IMR-90 (cell line): ENCODE measurements around the gene GATA5. TPM values are rescaled to one million over a fixed set of nuclear protein-coding genes. Genes with fewer than 3 reads are reported as not detected.

Experiments
- ATAC-seq: fragments of 200-7000 bp; cut with Tn5 transposase; 2 replicates; pipeline ENCODE4 v1.9.1; 2020; ENCODE audit warnings: low read depth, mild to moderate bottlenecking, moderate library complexity
- BruUV-seq: library from RNA; stranded (reverse); fragments of 400-500 nt; replicated peaks from 2 replicates; lab custom pipeline; 2021; lab: Mats Ljungman, UMichigan
- CTCF ChIA-PET: fragments of 300-600 bp; formaldehyde crosslinking; extraction: SDS; loops from one replicate; lab custom pipeline; 2021; ENCODE audit warnings: antibody characterized with exemption; lab: Yijun Ruan, JAX
- POLR2A ChIA-PET: fragments of 300-600 bp; sonication (Branson Sonifier 250); formaldehyde crosslinking; loops from one replicate; lab custom pipeline; 2022; ENCODE audit warnings: antibody characterized with exemption; ENCODE audit not compliant: unreplicated experiment; lab: Charles Lee
- DNase-seq: peaks from one replicate; pipeline ENCODE4 v3.0.0; 2013
- H2AFZ ChIP-seq: replicated peaks from 2 replicates; pipeline ENCODE3; 2013; ENCODE audit warnings: low read length, mild to moderate bottlenecking; ENCODE audit not compliant: poor library complexity
- H2AK5ac ChIP-seq: 2 replicates; pipeline ENCODE4 v1.6.1; 2013; ENCODE audit warnings: low read depth, low read length, inconsistent platforms
- H2AK9ac ChIP-seq: replicated peaks from 2 replicates; pipeline ENCODE3; 2013; ENCODE audit warnings: mild to moderate bottlenecking, low read depth, low read length, moderate library complexity; ENCODE audit not compliant: poor library complexity
- H2BK120ac ChIP-seq: 2 replicates; pipeline ENCODE4 v1.6.1; 2013; ENCODE audit warnings: low read depth, low read length, inconsistent platforms
- H2BK15ac ChIP-seq: 3 replicates; pipeline ENCODE4 v1.6.1; 2013; ENCODE audit warnings: low read depth, low read length, inconsistent platforms
- H2BK20ac ChIP-seq: 2 replicates; pipeline ENCODE4 v1.6.1; 2013; ENCODE audit warnings: low read depth, mild to moderate bottlenecking, inconsistent platforms, low read length, moderate library complexity
- H2BK5ac ChIP-seq: 2 replicates; pipeline ENCODE4 v1.6.1; 2013; ENCODE audit warnings: mild to moderate bottlenecking, low read depth, low read length, inconsistent platforms; ENCODE audit not compliant: poor library complexity, severe bottlenecking
- H3K14ac ChIP-seq: replicated peaks from 2 replicates; pipeline ENCODE4 v1.6.1; 2013; ENCODE audit warnings: low read depth, low read length, inconsistent platforms
- H3K18ac ChIP-seq: 2 replicates; pipeline ENCODE4 v1.6.1; 2013; ENCODE audit warnings: low read depth, low read length, control low read depth
- H3K23ac ChIP-seq: 2 replicates; pipeline ENCODE4 v1.6.1; 2013; ENCODE audit warnings: low read depth, low read length, inconsistent platforms
- H3K27ac ChIP-seq: 2 replicates; pipeline ENCODE4 v1.5.1; 2013; ENCODE audit warnings: mild to moderate bottlenecking, control low read depth, low read length; ENCODE audit not compliant: insufficient read depth
- H3K27me3 ChIP-seq: 2 replicates; pipeline ENCODE4 v1.6.1; 2013; ENCODE audit warnings: low read length; ENCODE audit not compliant: control insufficient read depth, insufficient read depth
- H3K36me3 ChIP-seq: 2 replicates; pipeline ENCODE4 v1.6.1; 2013; ENCODE audit warnings: low read length, mixed read lengths; ENCODE audit not compliant: control insufficient read depth, insufficient read depth
- H3K4ac ChIP-seq: 2 replicates; pipeline ENCODE4 v1.6.1; 2013; ENCODE audit warnings: low read depth, low read length, inconsistent platforms
- H3K4me1 ChIP-seq: 2 replicates; pipeline ENCODE4 v1.6.1; 2013; ENCODE audit warnings: low read length, mixed read lengths; ENCODE audit not compliant: control insufficient read depth, insufficient read depth
- H3K4me2 ChIP-seq: 2 replicates; pipeline ENCODE4 v1.6.1; 2013; ENCODE audit warnings: low read depth, mild to moderate bottlenecking, control low read depth, low read length, moderate library complexity
- H3K4me3 ChIP-seq: 2 replicates; pipeline ENCODE4 v1.5.1; 2013; ENCODE audit warnings: low read depth, mild to moderate bottlenecking, control low read depth, low read length, moderate library complexity; ENCODE audit not compliant: insufficient read depth
- H3K56ac ChIP-seq: 2 replicates; pipeline ENCODE4 v1.6.1; 2013; ENCODE audit warnings: low read length, inconsistent platforms; ENCODE audit not compliant: insufficient read depth; ENCODE audit errors: extremely low read depth
- H3K79me1 ChIP-seq, 2 experiments: 2 replicates each; pipeline ENCODE4 v1.6.1; 2013; ENCODE audit warnings: low read length in 2 of 2, inconsistent platforms in 1 of 2, low read depth in 1 of 2
- H3K9ac ChIP-seq: 2 replicates; pipeline ENCODE4 v1.6.1; 2013; ENCODE audit warnings: low read depth, low read length, control low read depth
- H3K9me1 ChIP-seq: 2 replicates; pipeline ENCODE4 v1.6.1; 2013; ENCODE audit warnings: low read length, inconsistent platforms; ENCODE audit not compliant: insufficient read depth
- H3K9me3 ChIP-seq: 2 replicates; pipeline ENCODE4 v1.6.1; 2013; ENCODE audit warnings: low read length; ENCODE audit not compliant: control insufficient read depth, insufficient read depth
- H4K20me1 ChIP-seq: 2 replicates; pipeline ENCODE4 v1.6.1; 2013; ENCODE audit warnings: low read length, inconsistent platforms; ENCODE audit not compliant: insufficient read depth
- H4K5ac ChIP-seq: 2 replicates; pipeline ENCODE4 v1.6.1; 2013; ENCODE audit warnings: mild to moderate bottlenecking, low read depth, low read length, control low read depth
- H4K8ac ChIP-seq, 2 experiments: 2 replicates each; pipeline ENCODE4 v1.6.1; 2013; ENCODE audit warnings: low read depth in 2 of 2, low read length in 2 of 2, control low read depth in 1 of 2, inconsistent platforms in 1 of 2
- H4K91ac ChIP-seq: 2 replicates; pipeline ENCODE4 v1.6.1; 2013; ENCODE audit warnings: low read depth, low read length, inconsistent platforms; ENCODE audit not compliant: insufficient read depth
- BHLHE40 ChIP-seq: fragments of 150-350 bp; IDR thresholded peaks from 2 replicates; pipeline ENCODE4 v1.6.1; 2016; ENCODE audit warnings: mild to moderate bottlenecking, low read depth, low read length
- CEBPB ChIP-seq: IDR thresholded peaks from 2 replicates; pipeline ENCODE4 v1.6.1; 2012; ENCODE audit warnings: low read depth, low read length, improper control_type of control experiment
- CHD1 ChIP-seq: IDR thresholded peaks from 2 replicates; pipeline ENCODE4 v1.6.1; 2012; ENCODE audit warnings: low read depth, low read length, improper control_type of control experiment
- MAZ ChIP-seq: IDR thresholded peaks from 2 replicates; pipeline ENCODE4 v1.6.1; 2012; ENCODE audit warnings: low read depth, mild to moderate bottlenecking, low read length, improper control_type of control experiment, moderate library complexity, borderline replicate concordance
- RCOR1 ChIP-seq: IDR thresholded peaks from 2 replicates; pipeline ENCODE4 v1.6.1; 2012; ENCODE audit warnings: mild to moderate bottlenecking, low read length, improper control_type of control experiment; ENCODE audit not compliant: insufficient replicate concordance
- SMC3 ChIP-seq: fragments of 150-350 bp; IDR thresholded peaks from 2 replicates; pipeline ENCODE4 v1.6.1; 2016; ENCODE audit warnings: low read depth, mild to moderate bottlenecking, antibody characterized with exemption, low read length, moderate library complexity
- WGBS, 2 experiments: methylation state at CpG; one replicate each; pipeline versions ENCODE4 v1.1.5 to v1.1.7; 2013; ENCODE audit warnings: missing lambda C conversion rate in 2 of 2; ENCODE audit not compliant: insufficient read length in 1 of 2; ENCODE audit errors: extremely low coverage in 2 of 2; 5-methylcytosine and 5-hydroxymethylcytosine counted together
- dilution Hi-C: fragments of 300-500 bp; cut with HindIII; formaldehyde crosslinking; loops from one replicate; pipeline ENCODE4 v1.14.3; 2018; ENCODE audit warnings: low sequenced_read_pairs; ENCODE audit not compliant: unreplicated experiment
- in situ Hi-C: fragments of 300-500 bp; cut with MboI; formaldehyde crosslinking; loops from 3 replicates; pipeline ENCODE4 v1.14.3; 2019; ENCODE audit warnings: low sequenced_read_pairs, inconsistent platforms, mixed read lengths
- intact Hi-C: fragments of 100-400 bp; cut with micrococcal nuclease; formaldehyde crosslinking; loops from 2 replicates; pipeline ENCODE4 v1.10.0; 2022
- polyA plus RNA-seq, 3 experiments: library from polyadenylated mRNA; depleted of rRNA; stranded (reverse); fragments of >200 nt; gene quantifications; 2 replicates each; pipeline ENCODE4 v1.2.3, GENCODE V29; 2012; ENCODE audit warnings: low replicate concordance in 1 of 3
- total RNA-seq: library from RNA; depleted of rRNA; stranded (reverse); fragments of >200 nt; gene quantifications from 2 replicates; pipeline ENCODE4 v1.2.3, GENCODE V29; 2012
- TF ChIP-seq, protein P1 (sequence below): conservative IDR thresholded peaks from 2 replicates; pipeline ENCODE4 v1.5.1; 2012; ENCODE audit warnings: mild to moderate bottlenecking, low read depth, low read length, improper control_type of control experiment
- TF ChIP-seq, protein P2 (sequence below): fragments of 150-350 bp; IDR thresholded peaks from 2 replicates; pipeline ENCODE4 v1.6.1; 2017; ENCODE audit warnings: mild to moderate bottlenecking, antibody characterized with exemption, low read length, low read depth

The GATA5 gene
- total and polyA plus RNA-seq, 2 of the 4 experiments (the other 2 are of a cell fraction), result not detected

- no peak overlapping the region for H2BK5ac ChIP-seq
- WGBS, 2 experiments, result 61% methylated on average over 5 of the region's 15 CpGs; no CpG with 5 or more reads in 1 of the 2 experiments
- no peak overlapping the region for H4K5ac ChIP-seq
- ChIA-PET CTCF (no interaction called here), POLR2A (no interaction called here)
- no peaks in the 10 kb centered on the region for H3K36me3 ChIP-seq
- no peak overlapping the region for H2AFZ ChIP-seq
- no peak overlapping the region for H3K14ac ChIP-seq
- H3K4me2 ChIP-seq, result no peak overlapping the region
- no peak overlapping the region for H3K4ac ChIP-seq
- TF ChIP-seq, protein P1, sequence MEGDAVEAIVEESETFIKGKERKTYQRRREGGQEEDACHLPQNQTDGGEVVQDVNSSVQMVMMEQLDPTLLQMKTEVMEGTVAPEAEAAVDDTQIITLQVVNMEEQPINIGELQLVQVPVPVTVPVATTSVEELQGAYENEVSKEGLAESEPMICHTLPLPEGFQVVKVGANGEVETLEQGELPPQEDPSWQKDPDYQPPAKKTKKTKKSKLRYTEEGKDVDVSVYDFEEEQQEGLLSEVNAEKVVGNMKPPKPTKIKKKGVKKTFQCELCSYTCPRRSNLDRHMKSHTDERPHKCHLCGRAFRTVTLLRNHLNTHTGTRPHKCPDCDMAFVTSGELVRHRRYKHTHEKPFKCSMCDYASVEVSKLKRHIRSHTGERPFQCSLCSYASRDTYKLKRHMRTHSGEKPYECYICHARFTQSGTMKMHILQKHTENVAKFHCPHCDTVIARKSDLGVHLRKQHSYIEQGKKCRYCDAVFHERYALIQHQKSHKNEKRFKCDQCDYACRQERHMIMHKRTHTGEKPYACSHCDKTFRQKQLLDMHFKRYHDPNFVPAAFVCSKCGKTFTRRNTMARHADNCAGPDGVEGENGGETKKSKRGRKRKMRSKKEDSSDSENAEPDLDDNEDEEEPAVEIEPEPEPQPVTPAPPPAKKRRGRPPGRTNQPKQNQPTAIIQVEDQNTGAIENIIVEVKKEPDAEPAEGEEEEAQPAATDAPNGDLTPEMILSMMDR, result no peak
- no peak for TF ChIP-seq RCOR1
- no peak for TF ChIP-seq CHD1
- no peak for TF ChIP-seq BHLHE40
- TF ChIP-seq SMC3, result no peak
- TF ChIP-seq MAZ, result no peak
- TF ChIP-seq CEBPB, result no peak
- TF ChIP-seq, protein P2, sequence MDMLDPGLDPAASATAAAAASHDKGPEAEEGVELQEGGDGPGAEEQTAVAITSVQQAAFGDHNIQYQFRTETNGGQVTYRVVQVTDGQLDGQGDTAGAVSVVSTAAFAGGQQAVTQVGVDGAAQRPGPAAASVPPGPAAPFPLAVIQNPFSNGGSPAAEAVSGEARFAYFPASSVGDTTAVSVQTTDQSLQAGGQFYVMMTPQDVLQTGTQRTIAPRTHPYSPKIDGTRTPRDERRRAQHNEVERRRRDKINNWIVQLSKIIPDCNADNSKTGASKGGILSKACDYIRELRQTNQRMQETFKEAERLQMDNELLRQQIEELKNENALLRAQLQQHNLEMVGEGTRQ, result no peak
- H2BK15ac ChIP-seq, result no peak overlapping the region
- no peak overlapping the region for H2BK120ac ChIP-seq
- H2BK20ac ChIP-seq, result no peak overlapping the region
- H3K79me1 ChIP-seq, result no peaks in the 10 kb centered on the region
- BruUV-seq, result no TSS peak
- no peaks in the 10 kb centered on the region for H3K9me3 ChIP-seq
- intact Hi-C loops, result no loop called here
- DNase-seq, result no peak
- H4K91ac ChIP-seq, result no peak overlapping the region
- no peak overlapping the region for H3K27ac ChIP-seq
- no peaks in the 10 kb centered on the region for H3K4me1 ChIP-seq
- no peak overlapping the region for H3K9ac ChIP-seq
- ATAC-seq, result no peak
- no peaks in the 10 kb centered on the region for H4K20me1 ChIP-seq
- no peak overlapping the region for H4K8ac ChIP-seq
- H3K9me1 ChIP-seq, result no peaks in the 10 kb centered on the region
- H3K4me3 ChIP-seq, result no peak overlapping the region
- no peak overlapping the region for H3K56ac ChIP-seq
- H3K18ac ChIP-seq, result no peak overlapping the region
- dilution Hi-C loops, result no loop called here
- in situ Hi-C loops, result no loop called here
- H3K23ac ChIP-seq, result no peak overlapping the region
- H2AK9ac ChIP-seq, result no peak overlapping the region
- H2AK5ac ChIP-seq, result no peak overlapping the region
- H3K27me3 ChIP-seq, result peaks cover 28% of the 10 kb centered on the region
Observed at GRCh38 chr20:62462976-62463592, 12.7 kb downstream of the GATA5 start.
